ENCODE measurements around the gene CPLX3. TPM values are rescaled to one million over a fixed set of nuclear protein-coding genes. Genes with fewer than 3 reads are reported as not detected.

Gene CPLX3
- total RNA-seq, 1 experiment from 2014 or later: 0.21 TPM

- no TSS peak for BruUV-seq (replicated peaks)
These were observed 16.4 kb downstream of the CPLX3 start, which contains the start of gene ULK3 for GRCh38 chr15:74842581-74843444. ULK3 (minus strand) TSS chr15:74843156; CDS start chr15:74843105, 51 bp downstream.

GRCh38 chr15:74843445-74843828, 17.0 kb downstream of the CPLX3 start:
- peak overlapping the region; percentile 80 for H3K4me3 Mint-ChIP-seq (ENCODE audit: low read depth, unreplicated experiment)
- intact Hi-C loops (cut with micrococcal nuclease; ENCODE audit: unreplicated experiment): no loop called here
- TSS peak; percentile 82 for BruUV-seq (replicated peaks)
- H3K9me3 Mint-ChIP-seq (ENCODE audit: low read depth, unreplicated experiment): no peaks in the 10 kb centered on the region
- H3K4me1 Mint-ChIP-seq (ENCODE audit: low read depth, unreplicated experiment): no peaks in the 10 kb centered on the region
- peaks cover 60% of the 10 kb centered on the region for H3K36me3 Mint-ChIP-seq (ENCODE audit: insufficient read depth, unreplicated experiment)
- CTCF ChIA-PET: interaction anchor here (0.9 to 1.9 kb wide), 4 partner anchors 14 to 180 kb away, joined by 3 to 9 read pairs (median 4); partner anchors contain the start of gene PPCDC
- no peak for TF ChIP-seq CTCF (IDR thresholded peaks at IDR 0.05; ENCODE audit: unreplicated experiment)
- H3K27me3 Mint-ChIP-seq (ENCODE audit: unreplicated experiment): no peaks in the 10 kb centered on the region
- no peak for DNase-seq
- H3K27ac Mint-ChIP-seq (ENCODE audit: unreplicated experiment): peak overlapping the region; percentile 52

More at GRCh38 chr15:74842581-74843444, 16.4 kb downstream of the CPLX3 start, which contains the start of gene ULK3:
- H3K9me3 Mint-ChIP-seq (ENCODE audit: low read depth, unreplicated experiment): no peaks in the 10 kb centered on the region
- H3K4me3 Mint-ChIP-seq (ENCODE audit: low read depth, unreplicated experiment): peak within 1 kb of the TSS; percentile 80
- H3K27me3 Mint-ChIP-seq (ENCODE audit: unreplicated experiment): no peaks in the 10 kb centered on the region
- H3K36me3 Mint-ChIP-seq (ENCODE audit: insufficient read depth, unreplicated experiment): peaks cover 55% of the 10 kb centered on the region
- H3K4me1 Mint-ChIP-seq (ENCODE audit: low read depth, unreplicated experiment): no peaks in the 10 kb centered on the region
- CTCF ChIA-PET: interaction anchor here (0.6 to 1.9 kb wide), 8 partner anchors 14 to 181 kb away, joined by 3 to 9 read pairs (median 3); partner anchors contain the start of gene PPCDC
- intact Hi-C loops (cut with micrococcal nuclease; ENCODE audit: unreplicated experiment): no loop called here
- TF ChIP-seq CTCF (IDR thresholded peaks at IDR 0.05; ENCODE audit: unreplicated experiment): peak; percentile 88
- DNase-seq: peak; percentile 96
- H3K27ac Mint-ChIP-seq (ENCODE audit: unreplicated experiment): peak within 1 kb of the TSS; percentile 52

GRCh38 chr15:74843891-74844299, 17.5 kb downstream of the CPLX3 start:
- H3K27me3 Mint-ChIP-seq (ENCODE audit: unreplicated experiment): no peaks in the 10 kb centered on the region
- intact Hi-C loops (cut with micrococcal nuclease; ENCODE audit: unreplicated experiment): no loop called here
- TSS peak; percentile 35 for BruUV-seq (replicated peaks)
- peak overlapping the region; percentile 80 for H3K4me3 Mint-ChIP-seq (ENCODE audit: low read depth, unreplicated experiment)
- peaks cover 63% of the 10 kb centered on the region for H3K36me3 Mint-ChIP-seq (ENCODE audit: insufficient read depth, unreplicated experiment)
- CTCF ChIA-PET: interaction anchor here (1.9 kb wide), 1 partner anchor 58 kb away, joined by 9 read pairs; no protein-coding TSS in a partner anchor
- peak overlapping the region; percentile 52 for H3K27ac Mint-ChIP-seq (ENCODE audit: unreplicated experiment)
- no peak for TF ChIP-seq CTCF (IDR thresholded peaks at IDR 0.05; ENCODE audit: unreplicated experiment)
- no peaks in the 10 kb centered on the region for H3K4me1 Mint-ChIP-seq (ENCODE audit: low read depth, unreplicated experiment)
- no peaks in the 10 kb centered on the region for H3K9me3 Mint-ChIP-seq (ENCODE audit: low read depth, unreplicated experiment)
- no peak for DNase-seq

- Mint-ChIP-seq H3K36me3 (ENCODE audit: insufficient read depth, unreplicated experiment) (peaks cover 60% of the 10 kb centered on the region), H3K27me3 (ENCODE audit: unreplicated experiment) (no peaks in the 10 kb centered on the region), H3K9me3 (ENCODE audit: low read depth, unreplicated experiment) (no peaks in the 10 kb centered on the region), H3K27ac (ENCODE audit: unreplicated experiment) (no peak overlapping the region), H3K4me1 (ENCODE audit: low read depth, unreplicated experiment) (no peaks in the 10 kb centered on the region), H3K4me3 (ENCODE audit: low read depth, unreplicated experiment) (no peak overlapping the region)
- BruUV-seq (replicated peaks): no TSS peak
- CTCF ChIA-PET: interaction anchor here (0.6 to 1.4 kb wide), 4 partner anchors 36 to 62 kb away, joined by 3 to 5 read pairs (median 4); partner anchors contain the start of gene FAM219B
- DNase-seq: no peak
- no peak for TF ChIP-seq CTCF (IDR thresholded peaks at IDR 0.05; ENCODE audit: unreplicated experiment)
- intact Hi-C loops (cut with micrococcal nuclease; ENCODE audit: unreplicated experiment): no loop called here
These were observed 18.1 kb downstream of the CPLX3 start for GRCh38 chr15:74844319-74845207.

Data from Calu3 (cell line).